NCI-H1417 treated with DMSO at 0.1 percent for 48 hours (cell line): ENCODE measurements around the gene ZNF695.
"Not testable (repeated sequence)": the region's sequence is repeated elsewhere in the genome, so short reads cannot be mapped to it uniquely, and the experiment has no call there.

Experiments
- DNase-seq: peaks from one replicate; lab custom pipeline; 2025; lab: John Stamatoyannopoulos, UW

Gene ZNF695

GRCh38 chr1:247007511-247008405, at the start of gene ZNF695:
Gene ZNF695, minus strand, starts transcription at chr1:247008057. Its CDS starts 149 bp downstream, at chr1:247007908.
- no peak for DNase-seq

GRCh38 chr1:247056071-247056470, 48.2 kb upstream of the ZNF695 start:
- DNase-seq = no peak

- DNase-seq = no peak
Observed at GRCh38 chr1:247054992-247055415, 47.1 kb upstream of the ZNF695 start.

- no peak for DNase-seq
Observed at GRCh38 chr1:247047702-247048101, 39.8 kb upstream of the ZNF695 start.

- DNase-seq = no peak
Observed at GRCh38 chr1:247047260-247047659, 39.4 kb upstream of the ZNF695 start.

- DNase-seq = no peak
Observed at GRCh38 chr1:247043406-247043805, 35.5 kb upstream of the ZNF695 start.

- no peak for DNase-seq
Observed at GRCh38 chr1:247037511-247038320, 29.9 kb upstream of the ZNF695 start.

GRCh38 chr1:247032306-247032705, 24.4 kb upstream of the ZNF695 start:
- not testable (repeated sequence) for DNase-seq

GRCh38 chr1:247024658-247025057, 16.8 kb upstream of the ZNF695 start:
- not testable (repeated sequence) for DNase-seq

- DNase-seq = no peak
Observed at GRCh38 chr1:247013391-247013790, 5.5 kb upstream of the ZNF695 start.

GRCh38 chr1:247008406-247008799, 546 bp upstream of the ZNF695 start:
- no peak for DNase-seq

- DNase-seq = not testable (repeated sequence)
Observed at GRCh38 chr1:247004081-247004480, 3.8 kb downstream of the ZNF695 start.

- DNase-seq = no peak
Observed at GRCh38 chr1:246989901-246990300, 18.0 kb downstream of the ZNF695 start.

GRCh38 chr1:246988316-246988715, 19.5 kb downstream of the ZNF695 start:
- DNase-seq = no peak

GRCh38 chr1:246987083-246987690, 20.7 kb downstream of the ZNF695 start:
- DNase-seq = no peak

GRCh38 chr1:246978785-246979184, 29.1 kb downstream of the ZNF695 start:
- no peak for DNase-seq

GRCh38 chr1:246978281-246978680, 29.6 kb downstream of the ZNF695 start:
- DNase-seq = no peak

- DNase-seq = no peak
Observed at GRCh38 chr1:246971969-246972368, 35.9 kb downstream of the ZNF695 start.

- peak; percentile 1 for DNase-seq
Observed at GRCh38 chr1:246971090-246971721, 36.7 kb downstream of the ZNF695 start.

- DNase-seq = no peak
Observed at GRCh38 chr1:246969621-246970020, 38.2 kb downstream of the ZNF695 start.

GRCh38 chr1:246966502-246966901, 41.4 kb downstream of the ZNF695 start:
- DNase-seq = no peak
